Mucosa of stomach (tissue), 1 donor: Measurements from ENCODE around the gene KIF26A.
"Not testable (repeated sequence)": the region's sequence is repeated elsewhere in the genome, so short reads cannot be mapped to it uniquely, and the experiment has no call there.

Experiments used
- H3K27me3 ChIP-seq: one replicate; pipeline ENCODE4 v1.7.0; 2013; ENCODE audit warnings: mild to moderate bottlenecking, low read length; ENCODE audit not compliant: control insufficient read depth, insufficient read depth
- H3K36me3 ChIP-seq: one replicate; pipeline ENCODE4 v1.7.0; 2013; ENCODE audit warnings: low read length; ENCODE audit not compliant: control insufficient read depth, insufficient read depth
- H3K4me1 ChIP-seq: one replicate; pipeline ENCODE4 v1.7.0; 2013; ENCODE audit warnings: mild to moderate bottlenecking, low read length; ENCODE audit not compliant: control insufficient read depth, insufficient read depth
- H3K4me3 ChIP-seq: one replicate; pipeline ENCODE4 v1.7.0; 2013; ENCODE audit warnings: low read length
- H3K9ac ChIP-seq: one replicate; pipeline ENCODE4 v1.7.0; 2013; ENCODE audit warnings: mild to moderate bottlenecking, low read length, moderate library complexity
- H3K9me3 ChIP-seq: one replicate; pipeline ENCODE4 v1.7.0; 2013; ENCODE audit warnings: mild to moderate bottlenecking, low read length, moderate library complexity; ENCODE audit not compliant: control insufficient read depth
- donor health status: Pancreatic carcinoma.

Gene KIF26A

DNA sequence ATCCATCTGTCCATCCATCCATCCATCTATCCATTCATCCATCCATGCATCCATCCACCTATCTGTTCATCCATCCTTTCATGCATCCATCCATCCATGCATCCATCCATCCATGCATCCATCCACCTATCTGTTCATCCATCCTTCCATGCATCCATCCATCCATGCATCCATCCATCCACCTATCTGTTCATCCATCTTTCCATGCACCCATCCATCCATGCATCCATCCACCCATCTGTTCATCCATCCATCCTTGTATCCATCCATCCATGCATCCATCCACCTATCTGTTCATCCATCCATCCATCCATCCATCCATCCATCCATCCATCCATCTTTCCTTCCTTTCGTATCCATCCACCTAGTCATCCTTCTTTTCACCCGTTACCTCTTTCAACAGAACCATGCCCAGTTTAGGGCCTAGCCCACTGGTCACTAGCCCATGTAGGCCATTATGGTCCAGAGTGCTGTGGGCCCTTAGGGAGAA lies 66.3 kb downstream of the KIF26A start:
- H3K4me3 ChIP-seq, result no peak overlapping the region
- H3K9ac ChIP-seq, result no peak overlapping the region
- H3K4me1 ChIP-seq, result peaks cover 21% of the 10 kb centered on the region
- no peaks in the 10 kb centered on the region for H3K36me3 ChIP-seq
- H3K9me3 ChIP-seq, result no peaks in the 10 kb centered on the region
- H3K27me3 ChIP-seq, result peaks cover 11% of the 10 kb centered on the region

- Histone ChIP-seq H3K4me3 (no peak overlapping the region), H3K36me3 (no peaks in the 10 kb centered on the region)
Observed at GRCh38 chr14:104205781-104206180, 67.4 kb downstream of the KIF26A start.

DNA sequence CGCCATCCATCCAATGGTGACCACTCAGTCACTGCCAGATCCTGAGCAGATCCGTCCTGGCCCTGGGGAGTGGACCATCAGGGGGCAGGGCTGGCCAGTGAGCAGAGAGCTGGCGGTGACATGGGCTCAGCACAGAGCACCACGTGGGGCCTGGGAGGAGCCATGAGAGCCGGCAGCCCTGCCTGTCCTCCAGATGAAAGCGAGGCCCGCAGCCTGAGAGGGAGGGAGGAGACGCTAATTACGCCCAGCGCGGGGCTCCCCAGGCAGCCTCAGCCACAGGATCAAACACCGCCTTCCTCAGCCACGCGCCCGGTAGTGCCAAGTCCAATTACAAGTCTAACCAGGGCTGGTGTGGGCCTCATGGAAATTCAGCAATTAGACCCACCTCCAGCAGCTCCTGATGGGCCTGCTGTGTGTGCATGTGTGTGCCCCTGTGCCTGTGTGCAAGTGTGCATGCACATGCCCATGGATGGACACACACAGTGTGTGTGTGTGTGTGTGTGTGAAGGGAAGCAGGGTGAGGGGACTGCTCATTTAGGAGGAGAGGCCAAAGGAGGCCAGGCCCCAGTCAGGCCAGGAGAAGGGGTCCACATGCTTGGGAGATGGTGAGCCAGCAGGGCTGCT lies 68.0 kb downstream of the KIF26A start:
- no peak overlapping the region for H3K9ac ChIP-seq
- H3K4me1 ChIP-seq, result peaks cover 20% of the 10 kb centered on the region
- H3K4me3 ChIP-seq, result no peak overlapping the region
- no peaks in the 10 kb centered on the region for H3K9me3 ChIP-seq
- peaks cover 11% of the 10 kb centered on the region for H3K27me3 ChIP-seq
- H3K36me3 ChIP-seq, result no peaks in the 10 kb centered on the region

More at GRCh38 chr14:104205781-104206180, 67.4 kb downstream of the KIF26A start:
- H3K9me3 ChIP-seq, result no peaks in the 10 kb centered on the region
- peaks cover 21% of the 10 kb centered on the region for H3K4me1 ChIP-seq
- peaks cover 11% of the 10 kb centered on the region for H3K27me3 ChIP-seq
- H3K9ac ChIP-seq, result no peak overlapping the region

DNA sequence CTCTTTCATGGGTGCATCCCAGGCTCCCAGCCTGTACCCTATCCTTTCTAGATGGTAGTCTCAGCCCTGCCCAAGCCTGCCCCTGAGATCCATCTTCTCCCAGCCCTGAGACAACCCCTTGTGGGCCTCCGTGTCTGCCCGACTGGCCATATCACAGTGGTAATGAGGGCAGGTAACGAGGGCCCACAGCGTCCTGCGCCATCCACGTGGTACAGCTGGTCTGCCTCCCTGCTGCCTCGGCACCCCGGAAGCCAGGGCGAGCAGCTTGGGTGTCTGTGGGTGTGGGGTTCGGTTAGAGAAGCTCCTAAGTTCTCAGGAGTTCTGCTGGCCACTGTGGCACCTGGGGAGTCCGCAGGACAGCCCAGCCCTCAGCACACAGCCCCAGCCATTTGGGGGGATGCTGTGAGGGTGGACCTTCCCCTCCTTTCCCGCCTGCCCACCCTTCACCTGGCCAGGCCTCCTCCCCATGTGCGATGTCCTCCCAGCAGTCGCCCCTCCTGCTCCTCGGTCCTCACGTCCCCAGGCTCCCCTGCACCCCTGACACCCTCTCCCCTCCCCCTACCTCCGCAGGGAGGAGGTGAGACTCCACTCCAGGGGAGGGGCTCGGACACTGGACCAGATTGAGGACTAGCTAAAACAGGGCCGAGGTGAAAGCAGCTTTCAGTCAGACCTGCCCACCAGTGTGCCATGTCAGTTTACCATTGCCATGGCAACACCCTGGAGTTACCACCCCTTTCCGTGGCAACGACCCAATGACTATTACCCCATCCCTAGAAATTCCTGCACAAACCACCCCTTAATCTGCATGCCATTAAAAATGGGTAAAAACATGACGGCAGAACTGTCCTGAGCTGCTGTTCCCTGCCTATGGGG lies 69.0 kb downstream of the KIF26A start:
- H3K9me3 ChIP-seq, result no peaks in the 10 kb centered on the region
- H3K27me3 ChIP-seq, result peaks cover 6% of the 10 kb centered on the region
- no peaks in the 10 kb centered on the region for H3K36me3 ChIP-seq
- H3K9ac ChIP-seq, result no peak overlapping the region
- no peak overlapping the region for H3K4me3 ChIP-seq
- peaks cover 10% of the 10 kb centered on the region for H3K4me1 ChIP-seq

GRCh38 chr14:104208015-104208295 lies 69.6 kb downstream of the KIF26A start:
- not testable (repeated sequence) for H3K36me3 ChIP-seq, H3K4me3 ChIP-seq, H3K9me3 ChIP-seq, H3K27me3 ChIP-seq, H3K4me1 ChIP-seq, H3K9ac ChIP-seq

GRCh38 chr14:104208331-104208730 lies 69.9 kb downstream of the KIF26A start:
- H3K4me3 ChIP-seq, H3K36me3 ChIP-seq, H3K27me3 ChIP-seq, H3K9ac ChIP-seq, H3K4me1 ChIP-seq, H3K9me3 ChIP-seq: not testable (repeated sequence)

- not testable (repeated sequence) for H3K36me3 ChIP-seq, H3K9me3 ChIP-seq, H3K4me3 ChIP-seq, H3K27me3 ChIP-seq, H3K9ac ChIP-seq, H3K4me1 ChIP-seq
Observed at GRCh38 chr14:104209071-104209470, 70.7 kb downstream of the KIF26A start.

DNA sequence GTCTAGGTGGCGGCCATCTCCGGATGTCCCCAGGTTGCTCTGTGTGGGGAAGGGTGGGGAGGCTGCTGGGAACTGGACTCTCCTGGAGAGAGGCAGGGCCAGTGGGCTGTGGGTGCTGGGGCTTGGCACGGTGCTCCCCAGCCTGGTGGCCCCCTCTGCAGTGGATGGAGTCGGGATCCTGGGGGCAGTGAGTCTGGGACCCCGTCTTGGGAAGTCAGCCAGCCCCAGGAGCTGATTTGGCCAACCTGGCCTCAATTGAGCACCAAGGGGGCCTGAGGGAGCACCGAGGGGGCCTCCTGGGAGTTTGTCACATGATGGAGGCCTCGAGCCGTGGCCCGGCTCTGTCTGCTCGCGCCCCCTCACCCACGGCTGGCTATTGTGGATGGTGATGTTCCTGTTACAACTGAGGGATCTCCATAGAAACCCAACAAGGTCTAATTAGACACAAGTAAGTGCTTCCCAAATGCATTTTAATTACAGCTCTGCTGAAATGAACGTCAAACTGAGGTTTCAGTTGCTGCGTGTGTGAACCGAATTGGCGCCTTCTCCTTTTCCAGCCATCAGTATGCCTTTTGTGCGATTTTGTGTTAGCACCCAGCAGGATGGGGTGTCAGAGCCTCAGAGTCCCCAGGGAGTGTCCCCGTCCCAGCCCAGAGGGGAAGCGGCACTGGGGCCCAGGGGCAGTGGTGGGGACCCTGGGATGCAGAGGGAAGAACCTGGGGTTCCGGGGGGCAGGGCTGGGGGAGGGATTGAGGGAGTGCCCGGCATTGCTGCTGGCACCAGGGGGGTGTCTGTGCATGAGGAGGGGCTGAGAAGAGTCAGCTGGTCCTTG lies 71.8 kb downstream of the KIF26A start:
- H3K9ac ChIP-seq, result no peak overlapping the region
- no peaks in the 10 kb centered on the region for H3K36me3 ChIP-seq
- no peak overlapping the region for H3K4me3 ChIP-seq
- no peaks in the 10 kb centered on the region for H3K9me3 ChIP-seq
- peaks cover 8% of the 10 kb centered on the region for H3K4me1 ChIP-seq
- H3K27me3 ChIP-seq, result peaks cover 2% of the 10 kb centered on the region

- Histone ChIP-seq H3K4me1 (peaks cover 8% of the 10 kb centered on the region), H3K27me3 (peaks cover 3% of the 10 kb centered on the region), H3K9me3 (no peaks in the 10 kb centered on the region), H3K36me3 (no peaks in the 10 kb centered on the region), H3K9ac (no peak overlapping the region), H3K4me3 (no peak overlapping the region)
Observed at GRCh38 chr14:104210817-104211195, 72.4 kb downstream of the KIF26A start.

GRCh38 chr14:104211215-104211614 lies 72.8 kb downstream of the KIF26A start:
- Histone ChIP-seq H3K36me3 (no peaks in the 10 kb centered on the region), H3K9ac (no peak overlapping the region), H3K4me3 (no peak overlapping the region), H3K27me3 (peaks cover 3% of the 10 kb centered on the region), H3K4me1 (peaks cover 8% of the 10 kb centered on the region), H3K9me3 (no peaks in the 10 kb centered on the region)

DNA sequence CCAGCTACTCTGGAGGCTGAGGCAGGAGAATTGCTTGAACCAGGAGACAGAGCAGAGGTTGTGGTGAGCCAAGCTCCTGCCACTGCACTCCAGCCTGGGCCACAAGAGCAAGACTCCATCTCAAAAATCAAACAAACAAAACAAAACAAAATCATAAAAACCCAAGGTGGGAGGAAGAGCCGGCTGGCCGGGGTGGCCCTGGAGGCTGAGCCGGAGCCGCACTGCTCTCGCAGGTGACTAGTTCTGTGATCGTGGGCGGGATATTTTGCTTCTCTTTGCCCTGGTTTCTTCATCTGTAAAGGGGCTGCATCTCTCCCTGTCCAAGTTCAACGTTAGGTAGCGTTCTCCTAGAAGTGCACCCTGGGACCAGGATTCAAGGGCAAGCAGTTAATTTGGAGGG lies 73.4 kb downstream of the KIF26A start:
- Histone ChIP-seq H3K27me3 (peaks cover 3% of the 10 kb centered on the region), H3K36me3 (no peaks in the 10 kb centered on the region), H3K9ac (no peak overlapping the region), H3K4me1 (peaks cover 2% of the 10 kb centered on the region), H3K4me3 (no peak overlapping the region), H3K9me3 (no peaks in the 10 kb centered on the region)
